Left ventricle myocardium inferior (tissue), 1 donor: ENCODE results near the gene PLCG2. TPM values are rescaled to one million over a fixed set of nuclear protein-coding genes. Genes with fewer than 3 reads are reported as not detected.

Source experiments
- DNase-seq: peaks from one replicate; pipeline ENCODE4 v3.0.0-alpha.2; 2020
- H3K27ac ChIP-seq: fragments of 200-600 bp; replicated peaks from 2 replicates; pipeline ENCODE4 v1.8.0; 2021
- H3K27me3 ChIP-seq: fragments of 200-600 bp; 2 replicates; pipeline ENCODE4 v1.8.0; 2021; ENCODE audit warnings: low read depth
- H3K36me3 ChIP-seq: fragments of 200-600 bp; 2 replicates; pipeline ENCODE4 v1.8.0; 2021
- H3K4me1 ChIP-seq: fragments of 200-600 bp; 2 replicates; pipeline ENCODE4 v1.8.0; 2021
- H3K4me3 ChIP-seq: fragments of 200-600 bp; 2 replicates; pipeline ENCODE4 v1.8.0; 2021; ENCODE audit warnings: mild to moderate bottlenecking, moderate library complexity
- H3K9me3 ChIP-seq: fragments of 200-600 bp; replicated peaks from 2 replicates; pipeline ENCODE4 v1.8.0; 2021
- CTCF ChIP-seq: fragments of 200-600 bp; IDR thresholded peaks from 2 replicates; pipeline ENCODE4 v1.8.0; 2021; ENCODE audit warnings: antibody characterized with exemption, mild to moderate bottlenecking, borderline replicate concordance
- intact Hi-C: fragments of 100-400 bp; cut with micrococcal nuclease; formaldehyde crosslinking; loops from one replicate; pipeline ENCODE4 v1.11.0; 2022
- total RNA-seq: library from RNA; stranded (reverse); fragmentation: NEBNext Ultra II Directional; extraction: Animal tissue kit (Norgen Biotek cat#: 25700); gene quantifications from one replicate; pipeline ENCODE4 v1.2.1, GENCODE V29; 2021
- donor health status: DM: no; HTN: yes; CAD: no; lungs with severe emphysema.

Gene PLCG2
- total RNA-seq, 1 donor from 2014 or later: 5.6 TPM

DNA sequence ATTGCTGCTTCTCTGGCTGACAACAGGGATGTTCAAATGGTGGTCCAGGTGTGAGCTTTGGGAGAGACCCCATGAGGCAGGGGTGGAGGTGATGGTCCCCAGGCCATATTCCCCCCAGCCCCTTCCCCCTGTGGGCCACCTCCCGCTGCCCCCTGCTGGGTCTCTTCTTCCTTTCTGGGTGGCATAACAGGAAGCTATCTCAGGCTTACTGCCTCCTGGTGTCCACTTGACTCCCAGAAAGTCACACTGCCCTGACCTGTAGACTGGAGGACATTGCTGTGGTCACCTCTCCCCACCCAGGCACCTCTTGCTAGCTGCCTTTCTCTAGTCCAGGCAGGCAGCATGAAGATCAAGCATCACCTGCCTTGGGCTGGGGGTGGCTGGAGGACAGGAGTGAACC lies 46.4 kb upstream of the PLCG2 start:
- no peak overlapping the region for H3K4me3 ChIP-seq
- TF ChIP-seq CTCF: no peak
- H3K27ac ChIP-seq: no peak overlapping the region
- no peaks in the 10 kb centered on the region for H3K27me3 ChIP-seq
- intact Hi-C loops: loop anchor here (10.0 kb wide), 2 partner anchors 528 to 698 kb away; partner anchors contain the start of gene ATMIN
- DNase-seq: no peak
- no peaks in the 10 kb centered on the region for H3K9me3 ChIP-seq
- H3K4me1 ChIP-seq: peaks cover 15% of the 10 kb centered on the region
- no peaks in the 10 kb centered on the region for H3K36me3 ChIP-seq

- Histone ChIP-seq H3K36me3 (no peaks in the 10 kb centered on the region), H3K4me1 (peaks cover 21% of the 10 kb centered on the region), H3K27me3 (no peaks in the 10 kb centered on the region), H3K27ac (no peak overlapping the region), H3K4me3 (no peak overlapping the region), H3K9me3 (no peaks in the 10 kb centered on the region)
- intact Hi-C loops: loop anchor here (10.0 kb wide), 2 partner anchors 528 to 698 kb away; partner anchors contain the start of gene ATMIN
- no peak for DNase-seq
- no peak for TF ChIP-seq CTCF
Observed at GRCh38 chr16:81733295-81733694, 45.8 kb upstream of the PLCG2 start.

GRCh38 chr16:81734632-81735434 lies 44.3 kb upstream of the PLCG2 start:
- DNase-seq: no peak
- Histone ChIP-seq H3K4me1 (peaks cover 23% of the 10 kb centered on the region), H3K27ac (no peak overlapping the region), H3K27me3 (no peaks in the 10 kb centered on the region), H3K9me3 (no peaks in the 10 kb centered on the region), H3K4me3 (no peak overlapping the region), H3K36me3 (no peaks in the 10 kb centered on the region)
- no peak for TF ChIP-seq CTCF
- intact Hi-C loops: loop anchor here (10.0 kb wide), 2 partner anchors 530 to 700 kb away; partner anchors contain the start of gene ATMIN

DNA sequence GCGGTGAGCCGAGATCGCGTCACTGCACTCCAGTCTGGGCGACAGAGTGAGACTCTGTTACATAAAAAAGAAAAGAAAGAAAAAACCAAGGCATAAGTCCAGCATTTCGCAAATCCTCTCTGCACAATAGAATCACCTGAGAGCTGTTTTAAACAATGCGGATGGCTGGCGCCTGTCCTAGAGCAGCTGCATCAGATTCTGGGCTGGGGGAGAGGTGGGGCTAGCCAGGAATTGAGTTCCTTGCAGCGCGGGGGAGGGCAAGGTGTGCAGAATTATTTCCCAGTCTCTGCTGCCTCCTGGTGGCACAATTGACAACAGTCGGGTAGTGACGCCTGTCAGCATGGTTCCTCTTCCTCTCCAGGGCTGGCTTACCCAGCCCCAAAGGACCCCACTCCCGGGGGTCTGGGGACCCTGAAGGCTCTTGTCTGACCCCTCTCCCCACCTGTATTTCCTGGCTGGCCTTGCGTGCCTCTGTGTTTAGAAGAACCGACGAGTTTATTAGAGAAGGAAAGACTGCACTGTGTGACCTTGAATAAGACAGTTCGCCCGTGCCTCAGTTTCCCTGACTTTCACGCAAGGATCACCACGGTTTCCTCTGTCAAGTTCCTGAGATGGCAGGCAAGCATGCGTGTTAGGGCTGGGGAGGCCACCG lies 41.1 kb upstream of the PLCG2 start:
- no peaks in the 10 kb centered on the region for H3K9me3 ChIP-seq
- peaks cover 10% of the 10 kb centered on the region for H3K4me1 ChIP-seq
- no peaks in the 10 kb centered on the region for H3K36me3 ChIP-seq
- no peak overlapping the region for H3K27ac ChIP-seq
- H3K27me3 ChIP-seq: no peaks in the 10 kb centered on the region
- DNase-seq: peak; percentile 71
- TF ChIP-seq CTCF: peak; percentile 89
- H3K4me3 ChIP-seq: peak overlapping the region; percentile 51
- intact Hi-C loops: loop anchor here (10.0 kb wide), 2 partner anchors 533 to 703 kb away; partner anchors contain the start of gene ATMIN

GRCh38 chr16:81738783-81739496 lies 40.2 kb upstream of the PLCG2 start:
- no peak for TF ChIP-seq CTCF
- Histone ChIP-seq H3K4me1 (peaks cover 10% of the 10 kb centered on the region), H3K9me3 (no peaks in the 10 kb centered on the region), H3K27ac (no peak overlapping the region), H3K27me3 (no peaks in the 10 kb centered on the region), H3K36me3 (no peaks in the 10 kb centered on the region), H3K4me3 (no peak overlapping the region)
- DNase-seq: peak; percentile 53
- intact Hi-C loops: loop anchor here (10.0 kb wide), 2 partner anchors 534 to 704 kb away; partner anchors contain the start of gene ATMIN
